Erythroblast (primary cell): ENCODE results near the gene GOLGA6D.
"Not testable (repeated sequence)": the region's sequence is repeated elsewhere in the genome, so short reads cannot be mapped to it uniquely, and the experiment has no call there.

Experiments used
- GATA1 ChIP-seq: IDR thresholded peaks from 2 replicates; pipeline ENCODE4 v1.6.1; 2011; ENCODE audit warnings: low read depth, mild to moderate bottlenecking, control low read depth, low read length, moderate library complexity
- POLR2A ChIP-seq: IDR thresholded peaks from 2 replicates; pipeline ENCODE4 v1.6.1; 2011; ENCODE audit warnings: mild to moderate bottlenecking, low read length

DNA sequence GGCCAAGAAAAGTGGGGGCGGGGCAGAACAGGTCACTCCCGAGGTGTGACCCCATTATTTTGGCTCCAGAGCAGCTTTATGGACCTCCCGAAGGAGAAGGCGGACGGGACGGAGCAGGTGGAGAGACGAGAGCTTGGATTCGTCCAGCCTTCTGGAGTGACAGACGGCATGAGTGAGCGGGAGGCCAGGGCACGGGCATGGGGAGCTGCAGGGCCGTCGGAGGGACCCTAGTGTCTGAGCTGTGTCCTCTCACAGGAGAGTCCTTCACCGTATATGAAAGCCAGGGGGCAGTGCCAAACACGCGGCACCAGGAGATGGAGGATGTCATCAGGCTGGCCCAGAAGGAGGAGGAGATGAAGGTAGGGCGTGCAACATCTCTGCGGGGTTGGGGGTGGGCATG lies 11.0 kb downstream of the GOLGA6D start:
- TF ChIP-seq POLR2A, GATA1: not testable (repeated sequence)
